NCI-H526 treated with DMSO at 0.1 percent for 48 hours (cell line): ENCODE data around the gene PTGDS.

Experiments
- DNase-seq: peaks from one replicate; lab custom pipeline; 2025; lab: John Stamatoyannopoulos, UW

PTGDS gene

GRCh38 chr9:137011156-137011555 lies 33.9 kb downstream of the PTGDS start:
- DNase-seq, result no peak

- DNase-seq, result no peak
These were observed 34.8 kb downstream of the PTGDS start for GRCh38 chr9:137011907-137012675.

GRCh38 chr9:137012694-137013570 lies 35.6 kb downstream of the PTGDS start:
- DNase-seq, result no peak

- DNase-seq, result no peak
These were observed 36.3 kb downstream of the PTGDS start for GRCh38 chr9:137013571-137013940.

- DNase-seq, result no peak
These were observed 36.9 kb downstream of the PTGDS start for GRCh38 chr9:137014166-137014565.

GRCh38 chr9:137014776-137015539 lies 37.7 kb downstream of the PTGDS start:
- no peak for DNase-seq

- DNase-seq, result no peak
These were observed 38.2 kb downstream of the PTGDS start for GRCh38 chr9:137015540-137015930.

GRCh38 chr9:137015976-137016375 lies 38.7 kb downstream of the PTGDS start:
- DNase-seq, result no peak

GRCh38 chr9:137016436-137016835 lies 39.1 kb downstream of the PTGDS start:
- no peak for DNase-seq

GRCh38 chr9:137017071-137017470 lies 39.8 kb downstream of the PTGDS start:
- DNase-seq, result no peak

- no peak for DNase-seq
These were observed 40.6 kb downstream of the PTGDS start for GRCh38 chr9:137017791-137018497.

GRCh38 chr9:137018761-137019559 lies 41.7 kb downstream of the PTGDS start:
- DNase-seq, result no peak

- DNase-seq, result no peak
These were observed 42.8 kb downstream of the PTGDS start for GRCh38 chr9:137019891-137020683.

- DNase-seq, result no peak
These were observed 43.7 kb downstream of the PTGDS start for GRCh38 chr9:137020771-137021567.

- no peak for DNase-seq
These were observed 44.3 kb downstream of the PTGDS start for GRCh38 chr9:137021568-137021978.

- DNase-seq, result peak; percentile 14
These were observed 44.8 kb downstream of the PTGDS start for GRCh38 chr9:137021979-137022661.

- no peak for DNase-seq
These were observed 45.3 kb downstream of the PTGDS start for GRCh38 chr9:137022662-137023008.

- DNase-seq, result no peak
These were observed 45.9 kb downstream of the PTGDS start for GRCh38 chr9:137023157-137023556.

- DNase-seq, result no peak
These were observed 46.3 kb downstream of the PTGDS start for GRCh38 chr9:137023583-137023991.
